ENCODE measurements around the gene KIF1A. TPM values are rescaled to one million over a fixed set of nuclear protein-coding genes. Genes with fewer than 3 reads are reported as not detected.

Gene KIF1A
- total and polyA plus RNA-seq, 2 of the 8 experiments (the other 6 are each of a cell fraction or from before 2014, with no cell fraction given): 61.3 to 281 TPM

GRCh38 chr2:240717181-240717641, 102.8 kb downstream of the KIF1A start (continued):
- no peak for TF ChIP-seq CHD7 (IDR thresholded peaks at IDR 0.05; ENCODE audit: insufficient replicate concordance, low read length)
- no peak for TF ChIP-seq TAF7 (optimal IDR thresholded peaks at IDR 0.05; ENCODE audit: borderline replicate concordance, low read depth, low read length)
- no peak for TF ChIP-seq CHD1 (IDR thresholded peaks at IDR 0.05; ENCODE audit: low read depth, low read length)
- no peak for TF ChIP-seq KDM4A (IDR thresholded peaks at IDR 0.05; ENCODE audit: low read depth, low read length, severe bottlenecking)
- TF ChIP-seq FOSL1 (IDR thresholded peaks at IDR 0.05; ENCODE audit: insufficient read depth, low read depth, low read length): no peak
- no peak for TF ChIP-seq SIX5 (IDR thresholded peaks at IDR 0.05; ENCODE audit: low read depth, low read length)
- no peak for TF ChIP-seq CHD2 (IDR thresholded peaks at IDR 0.05; ENCODE audit: low read length)
- no peak for TF ChIP-seq ASH2L (IDR thresholded peaks at IDR 0.05; ENCODE audit: low read length)
- no peak for TF ChIP-seq GABPA (IDR thresholded peaks at IDR 0.05; ENCODE audit: borderline replicate concordance, insufficient read depth, low read length)
- no peak for TF ChIP-seq BACH1 (IDR thresholded peaks at IDR 0.05; ENCODE audit: low read length)
- TF ChIP-seq JUN (IDR thresholded peaks at IDR 0.05; ENCODE audit: low read depth, low read length): no peak
- TF ChIP-seq YY1 (IDR thresholded peaks at IDR 0.05; ENCODE audit: low read depth, low read length): no peak
- TF ChIP-seq EZH2 (IDR thresholded peaks at IDR 0.05; ENCODE audit: low read depth, low read length, severe bottlenecking): no peak
